Measurements from ENCODE around the gene IDI2.

- no peak for TF ChIP-seq POLR2A (IDR thresholded peaks at IDR 0.05)
- TF ChIP-seq, protein P1, sequence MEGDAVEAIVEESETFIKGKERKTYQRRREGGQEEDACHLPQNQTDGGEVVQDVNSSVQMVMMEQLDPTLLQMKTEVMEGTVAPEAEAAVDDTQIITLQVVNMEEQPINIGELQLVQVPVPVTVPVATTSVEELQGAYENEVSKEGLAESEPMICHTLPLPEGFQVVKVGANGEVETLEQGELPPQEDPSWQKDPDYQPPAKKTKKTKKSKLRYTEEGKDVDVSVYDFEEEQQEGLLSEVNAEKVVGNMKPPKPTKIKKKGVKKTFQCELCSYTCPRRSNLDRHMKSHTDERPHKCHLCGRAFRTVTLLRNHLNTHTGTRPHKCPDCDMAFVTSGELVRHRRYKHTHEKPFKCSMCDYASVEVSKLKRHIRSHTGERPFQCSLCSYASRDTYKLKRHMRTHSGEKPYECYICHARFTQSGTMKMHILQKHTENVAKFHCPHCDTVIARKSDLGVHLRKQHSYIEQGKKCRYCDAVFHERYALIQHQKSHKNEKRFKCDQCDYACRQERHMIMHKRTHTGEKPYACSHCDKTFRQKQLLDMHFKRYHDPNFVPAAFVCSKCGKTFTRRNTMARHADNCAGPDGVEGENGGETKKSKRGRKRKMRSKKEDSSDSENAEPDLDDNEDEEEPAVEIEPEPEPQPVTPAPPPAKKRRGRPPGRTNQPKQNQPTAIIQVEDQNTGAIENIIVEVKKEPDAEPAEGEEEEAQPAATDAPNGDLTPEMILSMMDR (IDR thresholded peaks at IDR 0.05 in 4 of 5, conservative IDR thresholded peaks at IDR 0.05 in 1 of 5), result no peak
Observed at GRCh38 chr10:1022413-1022812, 3.2 kb downstream of the IDI2 start.
